GM18508 (cell line): ENCODE data around the gene TOP2A.
"Not testable (repeated sequence)": the region's sequence is repeated elsewhere in the genome, so short reads cannot be mapped to it uniquely, and the experiment has no call there.

Experiments used
- ATAC-seq: cut with Tn5 transposase; IDR thresholded peaks from one replicate; pipeline ENCODE4 v1.9.1; 2021; ENCODE audit warnings: moderate number of reproducible peaks; ENCODE audit not compliant: insufficient read depth, unreplicated experiment

Gene TOP2A

GRCh38 chr17:40433551-40434415 is 16.1 kb upstream of the TOP2A start:
- ATAC-seq, result no peak

- no peak for ATAC-seq
These were observed 15.3 kb upstream of the TOP2A start for GRCh38 chr17:40432864-40433528.

GRCh38 chr17:40431231-40431602 is 13.5 kb upstream of the TOP2A start:
- no peak for ATAC-seq

- no peak for ATAC-seq
These were observed 12.9 kb upstream of the TOP2A start for GRCh38 chr17:40430272-40431230.

GRCh38 chr17:40427002-40427491 is 9.4 kb upstream of the TOP2A start:
- no peak for ATAC-seq

GRCh38 chr17:40425741-40426140 is 8.0 kb upstream of the TOP2A start:
- no peak for ATAC-seq

- ATAC-seq, result no peak
These were observed 5.4 kb upstream of the TOP2A start for GRCh38 chr17:40422990-40423633.

GRCh38 chr17:40419559-40420331 is 2.0 kb upstream of the TOP2A start:
- ATAC-seq, result no peak

- ATAC-seq, result no peak
These were observed 671 bp upstream of the TOP2A start for GRCh38 chr17:40418428-40418706.

GRCh38 chr17:40417258-40417608 is 463 bp downstream of the TOP2A start:
- ATAC-seq, result no peak

- ATAC-seq, result no peak
These were observed 1.0 kb downstream of the TOP2A start for GRCh38 chr17:40416671-40417070.

- ATAC-seq, result no peak
These were observed 2.3 kb downstream of the TOP2A start for GRCh38 chr17:40415390-40415789.

- not testable (repeated sequence) for ATAC-seq
These were observed 3.4 kb downstream of the TOP2A start for GRCh38 chr17:40414312-40414711.

GRCh38 chr17:40412880-40413279 is 4.8 kb downstream of the TOP2A start:
- no peak for ATAC-seq

GRCh38 chr17:40411821-40412220 is 5.9 kb downstream of the TOP2A start:
- ATAC-seq, result no peak

- ATAC-seq, result no peak
These were observed 7.6 kb downstream of the TOP2A start for GRCh38 chr17:40410082-40410481.

- ATAC-seq, result not testable (repeated sequence)
These were observed 8.2 kb downstream of the TOP2A start for GRCh38 chr17:40409540-40409939.

- no peak for ATAC-seq
These were observed 10.2 kb downstream of the TOP2A start for GRCh38 chr17:40407460-40407859.

- ATAC-seq, result no peak
These were observed 13.7 kb downstream of the TOP2A start for GRCh38 chr17:40404003-40404402.

GRCh38 chr17:40402668-40403067 is 15.0 kb downstream of the TOP2A start:
- no peak for ATAC-seq
